HEK293 (cell line): ENCODE results near the gene STAT5B.

ENCODE experiments used
- CTCF ChIA-PET: fragments of 350-600 bp; formaldehyde crosslinking; extraction: SDS; loops from one replicate; lab custom pipeline; 2021; ENCODE audit warnings: antibody characterized with exemption; lab: Yijun Ruan, JAX
- POLR2A ChIA-PET: fragments of 300-600 bp; formaldehyde crosslinking; extraction: SDS; loops from one replicate; lab custom pipeline; 2020; ENCODE audit warnings: antibody characterized with exemption, inconsistent platforms; lab: Yijun Ruan, JAX
- H3K27ac ChIP-seq: fragments of 200-500 bp; sonication (Bioruptor generic); 2 replicates; pipeline ENCODE4 v1.5.1; 2014; ENCODE audit warnings: low read depth, low read length, control low read depth, inconsistent platforms; ENCODE audit errors: extremely low read depth
- H3K36me3 ChIP-seq, 2 experiments: fragments of 200-500 bp in 1 of 2; sonication (Bioruptor generic) in 1 of 2; 1 replicate in 1 of 2; 2 replicates in 1 of 2; pipeline ENCODE4 v1.5.1; 2014 to 2017; ENCODE audit warnings: inconsistent platforms in 2 of 2, low read length in 2 of 2; ENCODE audit not compliant: control insufficient read depth in 2 of 2, insufficient read depth in 1 of 2
- H3K4me1 ChIP-seq: fragments of 200-500 bp; sonication (Bioruptor generic); 2 replicates; pipeline ENCODE4 v1.5.1; 2014; ENCODE audit warnings: mild to moderate bottlenecking, low read length, inconsistent platforms; ENCODE audit not compliant: control insufficient read depth, insufficient read depth
- H3K4me3 ChIP-seq: 2 replicates; pipeline ENCODE4 v1.5.1; 2011; ENCODE audit warnings: low read depth, mild to moderate bottlenecking, control low read depth, low read length, moderate library complexity
- H3K9me3 ChIP-seq: fragments of 200-500 bp; sonication (Bioruptor generic); 2 replicates; pipeline ENCODE4 v1.5.1; 2014; ENCODE audit warnings: low read depth, low read length, inconsistent platforms; ENCODE audit not compliant: control insufficient read depth, insufficient read depth
- KLF8 ChIP-seq: fragments of 450-650 bp; formaldehyde crosslinking; IDR thresholded peaks from 2 replicates; pipeline ENCODE4 v1.5.1; 2016; ENCODE audit warnings: missing biosample characterization, missing genetic modification characterization
- OSR2 ChIP-seq: fragments of 450-650 bp; formaldehyde crosslinking; IDR thresholded peaks from 2 replicates; pipeline ENCODE4 v1.5.1; 2016; ENCODE audit warnings: missing biosample characterization, missing genetic modification characterization
- PBX3 ChIP-seq: sonication (generic); formaldehyde crosslinking; IDR thresholded peaks from 2 replicates; pipeline ENCODE4 v1.8.1; 2022; ENCODE audit warnings: mild to moderate bottlenecking, moderate library complexity, missing genetic modification reagents
- ZBTB11 ChIP-seq: fragments of 450-650 bp; formaldehyde crosslinking; conservative IDR thresholded peaks from 2 replicates; pipeline ENCODE4 v1.5.1; 2016; ENCODE audit warnings: low read depth, missing biosample characterization, missing genetic modification characterization
- ZNF10 ChIP-seq: fragments of 450-650 bp; formaldehyde crosslinking; IDR thresholded peaks from 2 replicates; pipeline ENCODE4 v1.5.1; 2017; ENCODE audit warnings: missing biosample characterization, missing genetic modification characterization
- ZNF121 ChIP-seq: fragments of 450-650 bp; formaldehyde crosslinking; IDR thresholded peaks from 2 replicates; pipeline ENCODE4 v1.5.1; 2016; ENCODE audit warnings: missing biosample characterization, missing genetic modification characterization
- ZNF214 ChIP-seq: fragments of 450-650 bp; formaldehyde crosslinking; IDR thresholded peaks from 2 replicates; pipeline ENCODE4 v1.5.1; 2017; ENCODE audit warnings: missing biosample characterization, mild to moderate bottlenecking, missing genetic modification characterization, borderline replicate concordance
- ZNF280D ChIP-seq: fragments of 450-650 bp; formaldehyde crosslinking; IDR thresholded peaks from 2 replicates; pipeline ENCODE4 v1.5.1; 2016; ENCODE audit warnings: missing biosample characterization, missing genetic modification characterization
- ZNF354C ChIP-seq: fragments of 450-650 bp; formaldehyde crosslinking; IDR thresholded peaks from 2 replicates; pipeline ENCODE4 v1.5.1; 2016; ENCODE audit warnings: missing biosample characterization, missing genetic modification characterization, low read depth, borderline replicate concordance
- ZNF366 ChIP-seq: fragments of 450-650 bp; formaldehyde crosslinking; conservative IDR thresholded peaks from 2 replicates; pipeline ENCODE4 v1.5.1; 2016; ENCODE audit warnings: missing biosample characterization, missing genetic modification characterization
- ZNF555 ChIP-seq: fragments of 450-650 bp; formaldehyde crosslinking; conservative IDR thresholded peaks from 2 replicates; pipeline ENCODE4 v1.5.1; 2017; ENCODE audit warnings: missing biosample characterization, mild to moderate bottlenecking, missing genetic modification characterization, inconsistent platforms
- ZNF596 ChIP-seq: fragments of 450-650 bp; IDR thresholded peaks from 2 replicates; pipeline ENCODE4 v1.5.0; 2018; ENCODE audit warnings: missing biosample characterization, mild to moderate bottlenecking, missing genetic modification characterization, moderate library complexity
- ZNF610 ChIP-seq: fragments of 450-650 bp; formaldehyde crosslinking; IDR thresholded peaks from 2 replicates; pipeline ENCODE4 v1.5.1; 2016; ENCODE audit warnings: missing biosample characterization, missing genetic modification characterization, borderline replicate concordance
- ZNF623 ChIP-seq: fragments of 450-650 bp; formaldehyde crosslinking; IDR thresholded peaks from 2 replicates; pipeline ENCODE4 v1.5.1; 2016; ENCODE audit warnings: missing biosample characterization, missing genetic modification characterization
- ZNF660 ChIP-seq: fragments of 450-650 bp; IDR thresholded peaks from 2 replicates; pipeline ENCODE4 v1.5.1; 2018; ENCODE audit warnings: missing biosample characterization, mild to moderate bottlenecking, missing genetic modification characterization
- ZNF701 ChIP-seq: fragments of 450-650 bp; formaldehyde crosslinking; IDR thresholded peaks from 2 replicates; pipeline ENCODE4 v1.5.1; 2016; ENCODE audit warnings: missing biosample characterization, missing genetic modification characterization
- ZNF707 ChIP-seq: fragments of 450-650 bp; formaldehyde crosslinking; IDR thresholded peaks from 2 replicates; pipeline ENCODE4 v1.5.1; 2016; ENCODE audit warnings: missing biosample characterization, missing genetic modification characterization
- ZNF830 ChIP-seq: fragments of 450-650 bp; IDR thresholded peaks from 2 replicates; pipeline ENCODE4 v1.5.0; 2018; ENCODE audit warnings: missing biosample characterization, missing genetic modification characterization, low read depth, mild to moderate bottlenecking, moderate library complexity

The STAT5B gene

GRCh38 chr17:42284566-42284965 is 8.4 kb upstream of the STAT5B start (continued):
- no peak for TF ChIP-seq ZBTB11 (tag by site-specific recombination)

GRCh38 chr17:42284024-42284369 is 7.8 kb upstream of the STAT5B start:
- TF ChIP-seq ZNF596 (tag by site-specific recombination) (no peak), ZNF366 (tag by site-specific recombination) (no peak), OSR2 (tag by site-specific recombination) (no peak)
- TF ChIP-seq, all 188 proteins: peak for 0
- Histone ChIP-seq H3K9me3 (no peaks in the 10 kb centered on the region), H3K36me3 (no peaks in the 10 kb centered on the region), H3K27ac (no peak overlapping the region), H3K4me1 (no peaks in the 10 kb centered on the region), H3K4me3 (no peak overlapping the region)
- CTCF ChIA-PET, result interaction anchor here (0.5 kb wide), 3 partner anchors 10 to 242 kb away, joined by 3 to 4 read pairs (median 4); no protein-coding TSS in a partner anchor
- POLR2A ChIA-PET, result no interaction called here

GRCh38 chr17:42283241-42284023 is 7.2 kb upstream of the STAT5B start:
- no peak for TF ChIP-seq ZNF354C (tag by site-specific recombination)
- TF ChIP-seq ZNF707 (tag by site-specific recombination), result no peak
- Histone ChIP-seq H3K36me3 (no peaks in the 10 kb centered on the region), H3K4me1 (no peaks in the 10 kb centered on the region), H3K9me3 (no peaks in the 10 kb centered on the region), H3K4me3 (no peak overlapping the region), H3K27ac (no peak overlapping the region)
- CTCF ChIA-PET, result interaction anchor here (0.5 to 0.9 kb wide), 2 partner anchors 39 to 137 kb away, joined by 3 to 4 read pairs; no protein-coding TSS in a partner anchor
- POLR2A ChIA-PET, result no interaction called here

- Histone ChIP-seq H3K36me3 (no peaks in the 10 kb centered on the region), H3K4me1 (no peaks in the 10 kb centered on the region), H3K9me3 (no peaks in the 10 kb centered on the region), H3K4me3 (no peak overlapping the region), H3K27ac (no peak overlapping the region)
- CTCF ChIA-PET, result interaction anchor here (0.9 to 1.5 kb wide), 2 partner anchors 31 to 40 kb away, joined by 3 to 7 read pairs; no protein-coding TSS in a partner anchor
- TF ChIP-seq ZNF830 (tag by site-specific recombination) (no peak), KLF8 (tag by site-specific recombination) (no peak), ZNF280D (no peak), ZNF707 (tag by site-specific recombination) (no peak), ZNF623 (tag by site-specific recombination) (no peak), ZNF660 (tag by site-specific recombination) (no peak), PBX3 (CRISPR knock-in tag) (no peak), ZNF701 (tag by site-specific recombination) (no peak), ZNF214 (tag by site-specific recombination) (no peak), ZNF10 (tag by site-specific recombination) (no peak), ZNF610 (no peak), ZNF121 (tag by site-specific recombination) (no peak), ZNF555 (no peak)
- POLR2A ChIA-PET, result no interaction called here
Measured at GRCh38 chr17:42282478-42283080, 6.4 kb upstream of the STAT5B start.
